ENCODE measurements around the gene PIGR. TPM values are rescaled to one million over a fixed set of nuclear protein-coding genes. Genes with fewer than 3 reads are reported as not detected.

The PIGR gene
- total RNA-seq, 1 donor from 2014 or later = not detected

DNA sequence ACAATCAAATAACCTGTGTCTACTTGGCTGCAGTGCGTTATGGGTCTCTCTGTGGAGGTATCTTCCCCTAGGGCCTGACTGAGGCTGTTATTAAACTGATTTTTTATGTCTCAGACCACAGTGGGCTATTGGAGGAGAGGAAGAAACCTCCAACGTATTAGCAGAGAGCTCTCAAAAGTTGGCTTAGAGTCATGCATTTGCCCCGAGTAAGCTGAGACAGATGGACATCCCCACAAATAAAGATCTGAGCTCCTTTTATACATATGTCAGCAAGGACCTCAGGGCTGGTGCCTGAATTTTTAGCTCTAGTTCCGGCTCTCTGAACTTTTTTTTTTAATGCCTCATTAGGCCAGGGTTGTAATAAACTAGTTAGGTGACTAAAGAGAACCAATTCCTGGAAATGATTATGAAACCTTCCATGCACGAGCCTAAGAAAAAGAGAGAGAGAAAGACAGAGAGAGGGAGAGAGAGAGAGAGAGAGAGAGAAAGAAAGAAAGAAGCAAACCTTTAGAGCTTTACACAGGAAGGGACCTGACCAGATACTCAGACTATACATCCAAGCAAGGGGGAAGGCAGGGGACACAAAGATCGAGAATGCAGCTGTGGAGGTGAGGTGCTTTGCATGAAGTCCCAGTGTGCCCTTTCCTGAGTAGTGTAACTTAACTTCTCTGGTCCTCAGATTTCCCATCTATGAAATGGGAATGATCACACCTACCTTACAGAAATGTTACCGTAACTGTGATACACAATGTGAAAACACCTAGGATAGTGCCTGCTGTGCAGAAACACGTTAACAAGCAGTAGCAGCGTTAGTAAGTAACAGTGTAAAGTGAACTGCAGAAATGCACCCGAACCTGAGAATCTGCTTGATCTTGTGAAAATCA is 8.4 kb upstream of the PIGR start:
- TF ChIP-seq, protein P1, sequence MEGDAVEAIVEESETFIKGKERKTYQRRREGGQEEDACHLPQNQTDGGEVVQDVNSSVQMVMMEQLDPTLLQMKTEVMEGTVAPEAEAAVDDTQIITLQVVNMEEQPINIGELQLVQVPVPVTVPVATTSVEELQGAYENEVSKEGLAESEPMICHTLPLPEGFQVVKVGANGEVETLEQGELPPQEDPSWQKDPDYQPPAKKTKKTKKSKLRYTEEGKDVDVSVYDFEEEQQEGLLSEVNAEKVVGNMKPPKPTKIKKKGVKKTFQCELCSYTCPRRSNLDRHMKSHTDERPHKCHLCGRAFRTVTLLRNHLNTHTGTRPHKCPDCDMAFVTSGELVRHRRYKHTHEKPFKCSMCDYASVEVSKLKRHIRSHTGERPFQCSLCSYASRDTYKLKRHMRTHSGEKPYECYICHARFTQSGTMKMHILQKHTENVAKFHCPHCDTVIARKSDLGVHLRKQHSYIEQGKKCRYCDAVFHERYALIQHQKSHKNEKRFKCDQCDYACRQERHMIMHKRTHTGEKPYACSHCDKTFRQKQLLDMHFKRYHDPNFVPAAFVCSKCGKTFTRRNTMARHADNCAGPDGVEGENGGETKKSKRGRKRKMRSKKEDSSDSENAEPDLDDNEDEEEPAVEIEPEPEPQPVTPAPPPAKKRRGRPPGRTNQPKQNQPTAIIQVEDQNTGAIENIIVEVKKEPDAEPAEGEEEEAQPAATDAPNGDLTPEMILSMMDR (IDR thresholded peaks at IDR 0.05) = no peak
- Mint-ChIP-seq H3K27me3 (ENCODE audit: low read depth) (peaks cover 14% of the 10 kb centered on the region), H3K9me3 (ENCODE audit: low read depth) (peaks cover 6% of the 10 kb centered on the region), H3K36me3 (ENCODE audit: low read depth) (no peaks in the 10 kb centered on the region), H3K4me1 (ENCODE audit: low read depth) (no peaks in the 10 kb centered on the region), H3K27ac (ENCODE audit: unreplicated experiment) (no peak overlapping the region), H3K4me3 (ENCODE audit: unreplicated experiment) (no peak overlapping the region)
- DNase-seq (ENCODE audit: low spot score) = no peak

DNA sequence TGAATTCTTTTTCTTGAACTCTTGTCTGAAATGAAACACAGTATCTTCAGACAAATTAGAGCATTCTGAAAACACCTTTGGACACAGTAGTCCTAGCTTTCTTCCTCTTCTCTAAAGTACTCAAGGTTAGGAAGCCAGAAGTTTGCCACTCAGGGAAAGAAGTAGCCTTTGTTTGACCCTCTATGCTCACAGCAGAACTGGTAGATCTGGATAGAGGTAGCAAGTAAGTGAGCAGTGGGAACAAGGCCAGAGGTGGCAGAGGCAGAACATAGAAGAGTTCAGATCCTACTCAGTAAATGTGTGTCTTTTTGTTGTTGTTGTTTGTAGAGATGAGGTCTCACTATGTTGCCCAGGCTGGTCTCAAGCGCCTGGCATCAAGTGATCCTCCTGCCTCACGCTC is 7.4 kb upstream of the PIGR start:
- no peaks in the 10 kb centered on the region for H3K36me3 Mint-ChIP-seq (ENCODE audit: low read depth)
- H3K4me1 Mint-ChIP-seq (ENCODE audit: low read depth) = no peaks in the 10 kb centered on the region
- DNase-seq (ENCODE audit: low spot score) = no peak
- no peak overlapping the region for H3K27ac Mint-ChIP-seq (ENCODE audit: unreplicated experiment)
- TF ChIP-seq, protein P1 (IDR thresholded peaks at IDR 0.05) = no peak
- H3K9me3 Mint-ChIP-seq (ENCODE audit: low read depth) = peaks cover 6% of the 10 kb centered on the region
- H3K27me3 Mint-ChIP-seq (ENCODE audit: low read depth) = peaks cover 15% of the 10 kb centered on the region
- no peak overlapping the region for H3K4me3 Mint-ChIP-seq (ENCODE audit: unreplicated experiment)

DNA sequence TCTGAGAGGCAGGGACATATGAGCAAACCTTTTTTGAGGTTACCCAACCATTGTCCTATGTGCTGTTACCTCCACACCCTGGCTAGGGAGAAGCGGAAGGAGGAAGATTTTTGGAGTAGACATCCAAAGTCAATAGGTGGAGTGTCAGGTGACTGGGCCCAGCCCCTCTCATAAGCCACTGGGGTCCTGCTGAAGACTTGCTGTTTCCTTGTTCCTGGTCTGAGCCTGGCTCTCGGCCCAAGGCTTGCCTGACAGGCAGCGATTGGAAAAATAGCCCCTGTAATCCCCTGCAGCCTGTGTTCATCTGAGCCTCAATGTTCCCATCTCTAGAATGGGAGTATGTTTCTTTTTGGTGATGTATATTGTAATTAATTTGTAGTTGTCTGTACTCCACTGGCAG is 6.9 kb upstream of the PIGR start:
- H3K36me3 Mint-ChIP-seq (ENCODE audit: low read depth) = no peaks in the 10 kb centered on the region
- TF ChIP-seq, protein P1 (IDR thresholded peaks at IDR 0.05) = no peak

DNA sequence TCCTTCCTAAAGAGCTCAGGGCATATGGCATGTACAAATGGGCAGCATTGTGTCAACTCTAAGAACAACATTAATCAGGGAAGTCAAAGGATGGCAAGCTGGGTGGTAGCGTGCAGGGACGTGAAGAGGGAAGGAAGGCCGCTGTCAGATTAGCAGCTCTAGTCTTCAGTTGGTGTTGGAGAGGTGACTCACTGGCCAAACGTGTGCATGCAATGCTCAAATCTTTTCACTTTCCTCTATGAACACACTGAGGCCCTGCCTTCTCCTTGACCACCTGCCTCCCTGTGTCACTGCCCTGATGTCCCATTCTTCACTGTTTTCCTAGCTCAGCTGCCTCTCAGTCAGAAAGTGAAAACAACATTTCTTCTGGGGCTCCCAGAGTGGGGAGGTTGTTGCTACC is 5.9 kb upstream of the PIGR start:
- Mint-ChIP-seq H3K4me3 (ENCODE audit: unreplicated experiment) (no peak overlapping the region), H3K27ac (ENCODE audit: unreplicated experiment) (no peak overlapping the region), H3K36me3 (ENCODE audit: low read depth) (no peaks in the 10 kb centered on the region), H3K27me3 (ENCODE audit: low read depth) (peaks cover 22% of the 10 kb centered on the region), H3K4me1 (ENCODE audit: low read depth) (no peaks in the 10 kb centered on the region), H3K9me3 (ENCODE audit: low read depth) (peaks cover 6% of the 10 kb centered on the region)
- TF ChIP-seq, protein P1 (IDR thresholded peaks at IDR 0.05) = no peak
- no peak for DNase-seq (ENCODE audit: low spot score)

More for the DNA sequence above, 6.9 kb upstream of the PIGR start:
- H3K27ac Mint-ChIP-seq (ENCODE audit: unreplicated experiment) = no peak overlapping the region
- no peaks in the 10 kb centered on the region for H3K4me1 Mint-ChIP-seq (ENCODE audit: low read depth)
- no peak overlapping the region for H3K4me3 Mint-ChIP-seq (ENCODE audit: unreplicated experiment)
- DNase-seq (ENCODE audit: low spot score) = no peak
- H3K27me3 Mint-ChIP-seq (ENCODE audit: low read depth) = peaks cover 16% of the 10 kb centered on the region
- H3K9me3 Mint-ChIP-seq (ENCODE audit: low read depth) = peaks cover 6% of the 10 kb centered on the region

DNA sequence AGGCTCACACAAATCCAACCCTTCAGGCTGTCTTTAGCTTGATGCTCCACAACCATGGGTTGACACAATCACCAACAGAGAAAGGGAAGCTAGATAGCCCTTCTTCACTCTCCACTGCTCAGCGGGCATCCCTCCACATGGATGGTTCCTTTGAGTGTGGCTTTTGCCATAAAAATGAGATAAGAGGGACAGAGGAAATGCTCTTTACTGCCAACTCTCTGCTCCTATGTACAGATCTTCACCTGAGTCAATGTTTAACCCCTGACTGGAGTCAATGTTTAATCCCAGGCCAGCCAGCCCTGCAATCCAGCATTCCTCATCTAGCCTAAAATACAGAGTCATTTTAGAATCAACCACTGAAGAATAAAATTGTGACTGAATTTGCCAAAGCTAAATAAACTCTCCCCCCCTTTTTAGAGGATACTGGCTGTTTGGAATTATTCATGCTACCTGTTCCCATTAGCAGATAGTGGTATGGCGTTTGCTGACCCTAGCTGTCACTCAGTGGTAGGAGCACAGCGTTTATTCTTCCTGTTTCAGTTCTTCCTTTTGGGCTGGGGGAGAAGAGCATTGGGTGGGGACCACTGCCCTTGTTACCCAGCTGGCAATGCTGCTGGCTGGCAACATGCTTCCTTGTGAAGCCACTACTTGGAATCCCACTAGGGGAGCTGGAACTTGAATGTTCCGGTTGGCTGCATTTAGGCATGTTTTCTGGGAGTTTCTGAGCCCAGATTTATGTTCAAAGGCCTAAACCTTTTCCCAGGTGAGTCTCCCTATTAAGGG is 5.2 kb upstream of the PIGR start:
- H3K27me3 Mint-ChIP-seq (ENCODE audit: low read depth) = peaks cover 28% of the 10 kb centered on the region
- H3K9me3 Mint-ChIP-seq (ENCODE audit: low read depth) = peaks cover 6% of the 10 kb centered on the region
- H3K36me3 Mint-ChIP-seq (ENCODE audit: low read depth) = no peaks in the 10 kb centered on the region
- TF ChIP-seq, protein P1 (IDR thresholded peaks at IDR 0.05) = no peak
- no peaks in the 10 kb centered on the region for H3K4me1 Mint-ChIP-seq (ENCODE audit: low read depth)
- no peak for DNase-seq (ENCODE audit: low spot score)
- H3K4me3 Mint-ChIP-seq (ENCODE audit: unreplicated experiment) = no peak overlapping the region
- no peak overlapping the region for H3K27ac Mint-ChIP-seq (ENCODE audit: unreplicated experiment)
